DND-41 (cell line): ENCODE results near the gene CSN3.
"Not testable (repeated sequence)": the region's sequence is repeated elsewhere in the genome, so short reads cannot be mapped to it uniquely, and the experiment has no call there.

Experiments
- EZH2 ChIP-seq: IDR thresholded peaks from 3 replicates; pipeline ENCODE4 v1.6.1; 2012; ENCODE audit warnings: borderline replicate concordance, low read depth, mild to moderate bottlenecking, moderate library complexity, low read length, inconsistent platforms; ENCODE audit not compliant: severe bottlenecking
- TF ChIP-seq, protein P1 (sequence below): IDR thresholded peaks from 2 replicates; pipeline ENCODE4 v1.5.1; 2012; ENCODE audit warnings: borderline replicate concordance, low read length, moderate library complexity, mild to moderate bottlenecking; ENCODE audit not compliant: poor library complexity, severe bottlenecking; ENCODE audit errors: extremely low read depth

DNA sequence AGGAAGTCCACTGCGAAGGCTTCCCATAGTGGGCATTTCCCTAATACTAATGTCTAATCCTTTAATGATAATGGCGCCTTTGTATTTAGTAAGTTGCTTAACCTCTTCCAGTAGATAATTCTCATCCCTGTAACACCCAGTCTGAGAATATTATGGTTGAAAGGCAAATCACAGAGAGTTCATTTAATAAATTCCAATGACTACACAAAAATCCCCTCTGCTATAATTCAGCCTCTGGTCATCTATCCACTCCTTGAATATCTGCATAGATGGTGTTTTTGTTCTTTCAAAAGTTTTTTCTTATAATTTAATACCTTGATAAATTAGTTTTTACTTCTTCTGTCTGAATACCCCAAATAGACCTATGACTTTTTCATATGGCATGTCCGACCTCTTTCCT is 21.0 kb upstream of the CSN3 start:
- TF ChIP-seq, protein P1, sequence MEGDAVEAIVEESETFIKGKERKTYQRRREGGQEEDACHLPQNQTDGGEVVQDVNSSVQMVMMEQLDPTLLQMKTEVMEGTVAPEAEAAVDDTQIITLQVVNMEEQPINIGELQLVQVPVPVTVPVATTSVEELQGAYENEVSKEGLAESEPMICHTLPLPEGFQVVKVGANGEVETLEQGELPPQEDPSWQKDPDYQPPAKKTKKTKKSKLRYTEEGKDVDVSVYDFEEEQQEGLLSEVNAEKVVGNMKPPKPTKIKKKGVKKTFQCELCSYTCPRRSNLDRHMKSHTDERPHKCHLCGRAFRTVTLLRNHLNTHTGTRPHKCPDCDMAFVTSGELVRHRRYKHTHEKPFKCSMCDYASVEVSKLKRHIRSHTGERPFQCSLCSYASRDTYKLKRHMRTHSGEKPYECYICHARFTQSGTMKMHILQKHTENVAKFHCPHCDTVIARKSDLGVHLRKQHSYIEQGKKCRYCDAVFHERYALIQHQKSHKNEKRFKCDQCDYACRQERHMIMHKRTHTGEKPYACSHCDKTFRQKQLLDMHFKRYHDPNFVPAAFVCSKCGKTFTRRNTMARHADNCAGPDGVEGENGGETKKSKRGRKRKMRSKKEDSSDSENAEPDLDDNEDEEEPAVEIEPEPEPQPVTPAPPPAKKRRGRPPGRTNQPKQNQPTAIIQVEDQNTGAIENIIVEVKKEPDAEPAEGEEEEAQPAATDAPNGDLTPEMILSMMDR = not testable (repeated sequence)
- not testable (repeated sequence) for TF ChIP-seq EZH2
